Breast epithelium (tissue), 4 donors: ENCODE data around the gene ARFRP1. TPM values are rescaled to one million over a fixed set of nuclear protein-coding genes. Genes with fewer than 3 reads are reported as not detected.

ENCODE experiments used
- DNase-seq, 2 donors: peaks; one replicate each; pipeline ENCODE4 v3.0.0-alpha.2; 2019; ENCODE audit warnings: low spot score in 2 of 2
- H3K27ac ChIP-seq, 2 donors: fragments of 200-600 bp; sonication (generic) in 1 of 2; one replicate each; pipeline ENCODE4 v1.5.1; 2016 to 2019; ENCODE audit warnings: mild to moderate bottlenecking in 1 of 2
- H3K27me3 ChIP-seq, 2 donors: fragments of 200-600 bp; sonication (generic) in 1 of 2; one replicate each; pipeline versions ENCODE4 v1.5.1 to v1.6.0; 2017 to 2019; ENCODE audit warnings: control low read depth in 1 of 2, mild to moderate bottlenecking in 1 of 2
- H3K36me3 ChIP-seq: fragments of 200-600 bp; one replicate; pipeline ENCODE4 v1.5.1; 2019
- H3K4me1 ChIP-seq, 2 donors: fragments of 200-600 bp; sonication (generic); one replicate each; pipeline ENCODE4 v1.5.1; 2016 to 2019; ENCODE audit warnings: control low read depth in 1 of 2
- H3K4me3 ChIP-seq, 3 donors: fragments of 200-600 bp; sonication (generic); 1 replicate in 2 of 3; 2 replicates in 1 of 3; pipeline ENCODE4 v1.5.1; 2016 to 2019; ENCODE audit warnings: mild to moderate bottlenecking in 3 of 3, moderate library complexity in 2 of 3
- H3K9me3 ChIP-seq, 2 donors: fragments of 200-600 bp; sonication (generic) in 1 of 2; one replicate each; pipeline ENCODE4 v1.5.1; 2016 to 2019; ENCODE audit warnings: control low read depth in 1 of 2
- CTCF ChIP-seq, 3 donors: fragments of 450-650 bp; IDR thresholded peaks; one replicate each; pipeline ENCODE4 v1.5.1; 2016 to 2017; ENCODE audit warnings: antibody characterized with exemption in 3 of 3, mild to moderate bottlenecking in 3 of 3, moderate library complexity in 3 of 3
- POLR2A ChIP-seq: fragments of 450-650 bp; IDR thresholded peaks from one replicate; pipeline ENCODE4 v1.6.1; 2016; ENCODE audit warnings: antibody characterized with exemption, mild to moderate bottlenecking, moderate library complexity
- POLR2AphosphoS5 ChIP-seq, 3 donors: sonication (generic); formaldehyde crosslinking; IDR thresholded peaks; one replicate each; pipeline ENCODE4 v1.6.1; 2017; ENCODE audit warnings: antibody characterized with exemption in 3 of 3
- intact Hi-C: fragments of 100-400 bp; cut with DNase I; formaldehyde crosslinking; loops from one replicate; pipeline ENCODE4 v1.15.1; 2023; ENCODE audit warnings: low total_unique reads
- total RNA-seq, 3 donors: library from RNA; depleted of rRNA; stranded (reverse); fragments of >200 nt; gene quantifications; one replicate each; pipeline ENCODE4 v1.1.0, GENCODE V29; 2016

Gene ARFRP1
- total RNA-seq, 3 donors from 2014 or later = 30.7 to 41.0 (median 32.3) TPM

GRCh38 chr20:63745961-63746731 is 38.4 kb upstream of the ARFRP1 start:
- no peaks in the 10 kb centered on the region for H3K36me3 ChIP-seq
- H3K4me1 ChIP-seq = peaks cover 9 to 13% of the 10 kb centered on the region in 2 donors
- no peaks in the 10 kb centered on the region for H3K9me3 ChIP-seq
- no peak overlapping the region for H3K27ac ChIP-seq
- intact Hi-C loops = no loop called here
- DNase-seq = no peak
- H3K27me3 ChIP-seq = no peaks in the 10 kb centered on the region
- no peak for TF ChIP-seq POLR2AphosphoS5 (IDR thresholded peaks at IDR 0.05)
- TF ChIP-seq CTCF (IDR thresholded peaks at IDR 0.05) = no peak
- no peak for TF ChIP-seq POLR2A
- no peak overlapping the region for H3K4me3 ChIP-seq

- intact Hi-C loops = no loop called here
- TF ChIP-seq CTCF (IDR thresholded peaks at IDR 0.05) (no peak), POLR2AphosphoS5 (IDR thresholded peaks at IDR 0.05) (no peak), POLR2A (no peak)
- Histone ChIP-seq H3K4me1 (peaks cover 12 to 17% of the 10 kb centered on the region in 2 donors), H3K27me3 (no peaks in the 10 kb centered on the region), H3K36me3 (no peaks in the 10 kb centered on the region), H3K4me3 (no peak overlapping the region), H3K27ac (peak overlapping the region in 1 of 2 donors; percentile 25), H3K9me3 (no peaks in the 10 kb centered on the region)
- no peak for DNase-seq
Observed at GRCh38 chr20:63745424-63745805, 37.6 kb upstream of the ARFRP1 start.

- Histone ChIP-seq H3K4me1 (peaks cover 12 to 18% of the 10 kb centered on the region in 2 donors), H3K9me3 (no peaks in the 10 kb centered on the region), H3K27me3 (no peaks in the 10 kb centered on the region), H3K36me3 (no peaks in the 10 kb centered on the region), H3K4me3 (no peak overlapping the region), H3K27ac (peak overlapping the region in 1 of 2 donors; percentile 2)
- no peak for TF ChIP-seq POLR2AphosphoS5 (IDR thresholded peaks at IDR 0.05)
- TF ChIP-seq POLR2A = no peak
- no peak for TF ChIP-seq CTCF (IDR thresholded peaks at IDR 0.05)
- intact Hi-C loops = no loop called here
- no peak for DNase-seq
Observed at GRCh38 chr20:63744574-63745423, 37.0 kb upstream of the ARFRP1 start.

- Histone ChIP-seq H3K9me3 (no peaks in the 10 kb centered on the region), H3K27me3 (no peaks in the 10 kb centered on the region), H3K27ac (no peak overlapping the region), H3K4me3 (no peak overlapping the region), H3K4me1 (peaks cover 12 to 18% of the 10 kb centered on the region in 2 donors), H3K36me3 (no peaks in the 10 kb centered on the region)
- intact Hi-C loops = no loop called here
- no peak for DNase-seq
- TF ChIP-seq POLR2AphosphoS5 (IDR thresholded peaks at IDR 0.05) = no peak
- TF ChIP-seq POLR2A = no peak
- TF ChIP-seq CTCF (IDR thresholded peaks at IDR 0.05) = no peak
Observed at GRCh38 chr20:63744158-63744557, 36.4 kb upstream of the ARFRP1 start.
